Peyer's patch (tissue), 4 donors: ENCODE results near the gene LDAF1. TPM values are rescaled to one million over a fixed set of nuclear protein-coding genes. Genes with fewer than 3 reads are reported as not detected.

Experiments
- DNase-seq, 3 donors: peaks; one replicate each; pipeline ENCODE4 v3.0.0-alpha.2; 2017 to 2019
- H3K27ac ChIP-seq, 4 donors: fragments of 200-600 bp; sonication (generic); one replicate each; pipeline ENCODE4 v1.5.1; 2016 to 2019
- H3K27me3 ChIP-seq, 2 donors: fragments of 200-600 bp; sonication (generic); one replicate each; pipeline ENCODE4 v1.5.1; 2019
- H3K36me3 ChIP-seq, 3 donors: fragments of 200-600 bp; sonication (generic); one replicate each; pipeline ENCODE4 v1.5.1; 2016 to 2019
- H3K4me1 ChIP-seq, 4 donors: fragments of 200-600 bp; sonication (generic); one replicate each; pipeline ENCODE4 v1.5.1; 2016 to 2019
- H3K4me3 ChIP-seq, 4 donors: fragments of 200-600 bp; sonication (generic); 1 replicate in 3 of 4; 2 replicates in 1 of 4; pipeline ENCODE4 v1.5.1; 2016 to 2019; ENCODE audit warnings: mild to moderate bottlenecking in 1 of 4
- H3K9me3 ChIP-seq, 4 donors: fragments of 200-600 bp; sonication (generic); one replicate each; pipeline ENCODE4 v1.5.1; 2016 to 2019; ENCODE audit warnings: mild to moderate bottlenecking in 1 of 4
- POLR2A ChIP-seq, 2 donors: fragments of 450-650 bp; IDR thresholded peaks; one replicate each; pipeline ENCODE4 v1.5.1; 2017; ENCODE audit warnings: antibody characterized with exemption in 2 of 2, mild to moderate bottlenecking in 2 of 2, moderate library complexity in 2 of 2
- total RNA-seq, 4 donors: library from RNA; depleted of rRNA; stranded (reverse); fragments of >200 nt; gene quantifications; one replicate each; pipeline ENCODE4 v1.1.0, GENCODE V29; 2016
- TF ChIP-seq, protein P1 (sequence below), 6 experiments: fragments of 450-650 bp in 4 of 6; fragments of 200-600 bp in 2 of 6; sonication (generic) in 1 of 6; IDR thresholded peaks; one replicate each; pipeline ENCODE4 v1.5.1; 2017 to 2019; ENCODE audit warnings: antibody characterized with exemption in 6 of 6, mild to moderate bottlenecking in 3 of 6, moderate library complexity in 1 of 6

Gene LDAF1
- total RNA-seq, 4 donors from 2014 or later, result 19.0 to 41.5 (median 28.1) TPM

DNA sequence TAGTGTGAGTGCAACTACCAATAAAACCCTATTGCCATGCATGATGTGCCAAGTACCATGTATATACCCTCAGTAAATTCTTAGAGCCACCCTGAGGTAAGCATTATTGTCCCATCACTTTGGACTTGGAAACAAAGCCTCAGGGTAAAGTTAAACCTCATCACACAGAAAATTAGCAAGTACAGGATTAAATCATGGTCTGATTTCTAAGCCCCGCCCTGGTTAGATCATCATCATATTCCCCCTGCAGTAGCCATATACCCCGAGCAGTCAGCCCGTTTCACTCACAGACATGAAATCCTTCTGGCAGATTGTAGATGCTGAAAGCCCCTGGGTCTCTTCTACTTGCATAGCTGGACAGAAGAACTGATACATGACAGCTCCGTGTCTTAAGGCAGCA is 48.1 kb downstream of the LDAF1 start:
- no peaks in the 10 kb centered on the region for H3K36me3 ChIP-seq
- peaks cover 0 to 5% (median 0%) of the 10 kb centered on the region in 4 donors for H3K4me1 ChIP-seq
- no peak overlapping the region for H3K27ac ChIP-seq
- TF ChIP-seq POLR2A (IDR thresholded peaks at IDR 0.05), result no peak
- TF ChIP-seq, protein P1, sequence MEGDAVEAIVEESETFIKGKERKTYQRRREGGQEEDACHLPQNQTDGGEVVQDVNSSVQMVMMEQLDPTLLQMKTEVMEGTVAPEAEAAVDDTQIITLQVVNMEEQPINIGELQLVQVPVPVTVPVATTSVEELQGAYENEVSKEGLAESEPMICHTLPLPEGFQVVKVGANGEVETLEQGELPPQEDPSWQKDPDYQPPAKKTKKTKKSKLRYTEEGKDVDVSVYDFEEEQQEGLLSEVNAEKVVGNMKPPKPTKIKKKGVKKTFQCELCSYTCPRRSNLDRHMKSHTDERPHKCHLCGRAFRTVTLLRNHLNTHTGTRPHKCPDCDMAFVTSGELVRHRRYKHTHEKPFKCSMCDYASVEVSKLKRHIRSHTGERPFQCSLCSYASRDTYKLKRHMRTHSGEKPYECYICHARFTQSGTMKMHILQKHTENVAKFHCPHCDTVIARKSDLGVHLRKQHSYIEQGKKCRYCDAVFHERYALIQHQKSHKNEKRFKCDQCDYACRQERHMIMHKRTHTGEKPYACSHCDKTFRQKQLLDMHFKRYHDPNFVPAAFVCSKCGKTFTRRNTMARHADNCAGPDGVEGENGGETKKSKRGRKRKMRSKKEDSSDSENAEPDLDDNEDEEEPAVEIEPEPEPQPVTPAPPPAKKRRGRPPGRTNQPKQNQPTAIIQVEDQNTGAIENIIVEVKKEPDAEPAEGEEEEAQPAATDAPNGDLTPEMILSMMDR (IDR thresholded peaks at IDR 0.05), result no peak
- H3K9me3 ChIP-seq, result no peaks in the 10 kb centered on the region
- H3K27me3 ChIP-seq, result no peaks in the 10 kb centered on the region
- DNase-seq, result no peak
- no peak overlapping the region for H3K4me3 ChIP-seq

DNA sequence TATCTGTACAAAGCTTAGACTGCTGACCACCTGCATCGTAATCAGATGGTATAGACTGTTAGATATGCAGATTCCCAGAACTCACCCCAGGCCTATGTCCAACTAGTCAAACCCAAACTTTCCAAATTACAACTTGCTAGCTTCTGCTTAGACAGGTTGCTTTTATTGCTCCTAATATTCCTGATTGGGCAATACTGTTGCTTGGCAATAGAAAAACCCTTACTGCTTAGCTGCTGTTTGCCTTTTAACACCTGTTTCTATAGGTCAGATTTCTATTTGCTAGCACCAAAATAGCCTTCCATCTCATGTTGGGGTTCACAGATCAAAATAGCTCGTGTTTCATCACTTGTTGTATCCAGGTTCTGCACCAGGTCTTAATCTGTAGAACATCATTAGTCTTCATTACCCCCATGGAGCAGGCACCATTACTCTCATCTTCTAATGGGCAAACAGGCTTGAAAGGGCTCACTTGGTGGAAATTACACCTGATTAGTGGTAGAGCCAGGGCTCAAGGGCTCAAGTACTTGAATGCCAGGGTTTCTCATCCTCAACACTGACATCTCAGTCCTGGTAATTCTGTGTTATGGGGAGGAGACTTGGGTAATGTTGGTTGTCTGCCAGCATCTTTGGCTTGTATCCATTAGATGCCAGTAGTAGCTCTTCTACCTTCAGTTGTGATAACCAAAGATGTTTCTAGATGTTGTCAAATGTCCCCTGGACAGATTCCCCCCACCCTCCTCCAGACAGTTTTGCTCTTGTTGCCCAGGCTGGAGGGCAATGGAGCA is 50.2 kb downstream of the LDAF1 start:
- TF ChIP-seq POLR2A (IDR thresholded peaks at IDR 0.05), result no peak
- TF ChIP-seq, protein P1 (IDR thresholded peaks at IDR 0.05), result no peak
- Histone ChIP-seq H3K9me3 (no peaks in the 10 kb centered on the region), H3K27ac (no peak overlapping the region), H3K4me3 (no peak overlapping the region), H3K27me3 (no peaks in the 10 kb centered on the region), H3K36me3 (no peaks in the 10 kb centered on the region), H3K4me1 (no peaks in the 10 kb centered on the region)
- no peak for DNase-seq

DNA sequence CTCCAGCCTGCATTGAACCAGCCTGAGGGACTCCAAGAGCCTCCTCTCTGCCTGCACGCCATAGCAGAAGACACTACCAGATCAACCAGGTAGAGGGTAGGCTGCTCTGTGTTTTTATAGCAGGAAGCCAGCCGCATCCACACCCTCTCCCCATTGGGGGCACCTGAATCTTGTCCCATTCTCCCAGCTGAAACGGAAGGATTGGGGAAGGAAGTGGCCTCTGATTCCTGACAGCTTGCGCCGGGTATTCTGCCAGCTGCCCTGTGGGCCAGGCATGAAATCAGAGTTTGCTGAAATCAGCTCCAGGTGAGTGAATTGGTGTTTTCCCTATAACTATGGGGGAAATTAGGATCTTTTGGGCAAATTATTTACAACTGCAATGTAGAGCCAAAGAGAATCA is 53.0 kb downstream of the LDAF1 start, which contains the start of gene ZP2:
TSS of gene ZP2 (minus strand) at position 89 of the 400 bp plus-strand sequence. CDS start at position 62, 27 bp downstream.
- H3K4me1 ChIP-seq, result no peaks in the 10 kb centered on the region
- H3K9me3 ChIP-seq, result no peaks in the 10 kb centered on the region
- TF ChIP-seq, protein P1 (IDR thresholded peaks at IDR 0.05), result no peak
- no peak for TF ChIP-seq POLR2A (IDR thresholded peaks at IDR 0.05)
- no peaks in the 10 kb centered on the region for H3K27me3 ChIP-seq
- no peak within 1 kb of the TSS for H3K27ac ChIP-seq
- DNase-seq, result no peak
- no peak within 1 kb of the TSS for H3K4me3 ChIP-seq
- H3K36me3 ChIP-seq, result no peaks in the 10 kb centered on the region

DNA sequence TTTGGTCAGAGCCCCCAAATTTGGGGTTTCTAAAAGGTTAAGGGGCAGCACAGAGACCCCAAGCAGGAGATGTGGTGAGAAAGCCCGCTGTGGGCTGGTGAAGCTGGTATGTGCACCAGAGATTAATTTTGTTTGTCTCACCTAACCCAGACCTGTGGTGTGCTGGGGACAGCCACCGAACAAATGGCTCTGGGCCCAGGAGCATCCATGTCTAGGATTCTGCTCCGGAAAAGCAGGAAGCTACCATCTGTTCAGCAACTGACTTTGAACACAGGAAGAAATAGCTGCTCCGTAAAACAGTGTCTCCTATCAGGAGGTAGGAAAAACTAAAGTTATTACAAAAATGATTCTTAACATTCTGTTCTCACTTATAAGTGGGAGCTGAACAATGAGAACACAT is 55.6 kb downstream of the LDAF1 start:
- TF ChIP-seq, protein P1 (IDR thresholded peaks at IDR 0.05), result no peak
- TF ChIP-seq POLR2A (IDR thresholded peaks at IDR 0.05), result no peak
- no peak for DNase-seq
- H3K4me3 ChIP-seq, result no peak overlapping the region

DNA sequence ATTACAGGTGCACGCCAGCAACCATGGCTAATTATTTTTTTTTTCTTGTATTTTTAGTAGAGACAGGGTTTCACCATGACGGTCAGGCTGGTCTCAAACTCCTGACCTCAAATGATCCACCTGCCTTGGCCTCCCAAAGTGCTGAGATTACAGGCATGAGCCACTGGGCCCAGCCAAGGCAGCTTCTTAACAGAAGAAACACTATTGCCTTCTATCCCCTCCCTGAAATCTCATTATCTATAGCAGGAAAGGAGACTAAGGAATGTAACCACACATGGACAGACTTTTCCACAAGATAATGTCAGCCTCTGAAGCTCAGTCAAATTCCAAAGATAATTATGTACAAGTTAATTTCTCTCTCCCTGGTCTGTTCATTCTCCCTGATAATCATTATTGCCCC is 58.6 kb downstream of the LDAF1 start:
- no peaks in the 10 kb centered on the region for H3K36me3 ChIP-seq
- H3K4me3 ChIP-seq, result no peak overlapping the region
- no peaks in the 10 kb centered on the region for H3K27me3 ChIP-seq
- H3K27ac ChIP-seq, result no peak overlapping the region
- no peaks in the 10 kb centered on the region for H3K4me1 ChIP-seq
- H3K9me3 ChIP-seq, result no peaks in the 10 kb centered on the region
- TF ChIP-seq, protein P1 (IDR thresholded peaks at IDR 0.05), result no peak
- TF ChIP-seq POLR2A (IDR thresholded peaks at IDR 0.05), result no peak
- DNase-seq, result no peak

More for the DNA sequence above, 55.6 kb downstream of the LDAF1 start:
- Histone ChIP-seq H3K36me3 (no peaks in the 10 kb centered on the region), H3K9me3 (no peaks in the 10 kb centered on the region), H3K27me3 (no peaks in the 10 kb centered on the region), H3K27ac (no peak overlapping the region), H3K4me1 (no peaks in the 10 kb centered on the region)
